ENCODE results near the gene TEC. TPM values are rescaled to one million over a fixed set of nuclear protein-coding genes. Genes with fewer than 3 reads are reported as not detected.

TEC gene
- total and polyA plus RNA-seq, 9 of the 15 experiments (the other 6 are each of a cell fraction or from before 2014, with no cell fraction given), result 5.3 to 14.7 (median 8.8) TPM

DNA sequence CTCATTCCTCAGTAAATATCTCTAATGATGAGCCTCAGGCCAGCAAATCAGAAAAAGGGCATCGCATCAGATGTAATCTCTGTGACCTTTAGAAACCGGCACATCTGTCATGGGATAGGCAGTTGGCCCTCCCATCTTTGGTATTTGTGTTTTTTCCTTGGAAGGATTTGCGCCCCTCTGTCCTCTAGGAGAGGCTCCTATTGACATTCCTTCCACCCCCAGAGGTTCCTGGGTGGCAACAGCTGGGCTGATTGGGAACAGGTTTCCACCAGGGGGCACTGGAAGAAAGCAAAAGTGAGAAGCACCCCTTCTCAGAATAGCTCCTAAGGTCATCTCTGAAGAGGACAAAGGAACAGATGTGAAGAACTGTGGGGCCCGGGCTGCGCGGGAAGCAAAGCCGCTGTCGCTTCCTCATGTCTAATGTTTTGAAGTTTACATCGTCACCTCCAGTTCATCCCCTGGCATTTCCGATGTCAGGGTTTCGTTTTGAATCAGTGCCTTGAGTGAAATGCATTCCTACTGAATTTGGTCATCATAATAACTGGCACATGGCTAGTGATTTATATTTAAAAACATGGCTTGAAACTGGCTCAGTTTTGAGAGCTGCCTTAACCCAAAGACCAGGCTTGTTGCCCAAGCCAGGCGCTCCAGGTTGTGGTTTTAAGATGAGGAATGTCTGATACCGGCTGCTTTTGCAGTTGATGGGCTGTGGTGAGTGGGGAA lies 141.8 kb downstream of the TEC start (continued):
- TF ChIP-seq ATF3 (IDR thresholded peaks at IDR 0.05) (peak; percentile 52; the same call in 1 of the 2 replicates), ATF3 (CRISPR knock-in tag; conservative IDR thresholded peaks at IDR 0.05) (no peak), MITF (IDR thresholded peaks at IDR 0.05) (no peak), ZNF384 (IDR thresholded peaks at IDR 0.05; ENCODE audit: low read depth, low read length) (0 out of 2 replicates have a peak, but pooled peaks have one; percentile 29), ATF6 (CRISPR knock-in tag; IDR thresholded peaks at IDR 0.05) (0 out of 2 replicates have a peak, but pooled peaks have one; percentile 41), ATF7 (IDR thresholded peaks at IDR 0.05) (peak; percentile 55), RREB1 (CRISPR knock-in tag; IDR thresholded peaks at IDR 0.05) (no peak), NR2C2 (CRISPR knock-in tag; IDR thresholded peaks at IDR 0.05) (no peak), NR2C2 (tag; IDR thresholded peaks at IDR 0.05) (peak; percentile 38; the same call in 1 of the 2 replicates)
- TF ChIP-seq, protein P1, sequence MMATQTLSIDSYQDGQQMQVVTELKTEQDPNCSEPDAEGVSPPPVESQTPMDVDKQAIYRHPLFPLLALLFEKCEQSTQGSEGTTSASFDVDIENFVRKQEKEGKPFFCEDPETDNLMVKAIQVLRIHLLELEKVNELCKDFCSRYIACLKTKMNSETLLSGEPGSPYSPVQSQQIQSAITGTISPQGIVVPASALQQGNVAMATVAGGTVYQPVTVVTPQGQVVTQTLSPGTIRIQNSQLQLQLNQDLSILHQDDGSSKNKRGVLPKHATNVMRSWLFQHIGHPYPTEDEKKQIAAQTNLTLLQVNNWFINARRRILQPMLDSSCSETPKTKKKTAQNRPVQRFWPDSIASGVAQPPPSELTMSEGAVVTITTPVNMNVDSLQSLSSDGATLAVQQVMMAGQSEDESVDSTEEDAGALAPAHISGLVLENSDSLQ (IDR thresholded peaks at IDR 0.05), result peak; percentile 23; the same call in 1 of the 2 replicates
- TF ChIP-seq, protein P2, sequence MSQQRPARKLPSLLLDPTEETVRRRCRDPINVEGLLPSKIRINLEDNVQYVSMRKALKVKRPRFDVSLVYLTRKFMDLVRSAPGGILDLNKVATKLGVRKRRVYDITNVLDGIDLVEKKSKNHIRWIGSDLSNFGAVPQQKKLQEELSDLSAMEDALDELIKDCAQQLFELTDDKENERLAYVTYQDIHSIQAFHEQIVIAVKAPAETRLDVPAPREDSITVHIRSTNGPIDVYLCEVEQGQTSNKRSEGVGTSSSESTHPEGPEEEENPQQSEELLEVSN (IDR thresholded peaks at IDR 0.05; ENCODE audit: borderline replicate concordance in 1 of 2, extremely low read depth in 1 of 2, insufficient read depth in 1 of 2, insufficient read length in 1 of 2, low read depth in 1 of 2, low read length in 1 of 2, poor library complexity in 1 of 2, severe bottlenecking in 1 of 2), result peak; percentile 83 to 96

Data from K562 (cell line).